Measurements from ENCODE around the gene ERF. TPM values are rescaled to one million over a fixed set of nuclear protein-coding genes. Genes with fewer than 3 reads are reported as not detected.
A peak's percentile ranks its signal among the peaks of the same experiment; 100 is the strongest.

The ERF gene
- polyA plus RNA-seq, 2 of the 4 experiments (the other 2 are of a cell fraction): 103 to 120 TPM

DNA sequence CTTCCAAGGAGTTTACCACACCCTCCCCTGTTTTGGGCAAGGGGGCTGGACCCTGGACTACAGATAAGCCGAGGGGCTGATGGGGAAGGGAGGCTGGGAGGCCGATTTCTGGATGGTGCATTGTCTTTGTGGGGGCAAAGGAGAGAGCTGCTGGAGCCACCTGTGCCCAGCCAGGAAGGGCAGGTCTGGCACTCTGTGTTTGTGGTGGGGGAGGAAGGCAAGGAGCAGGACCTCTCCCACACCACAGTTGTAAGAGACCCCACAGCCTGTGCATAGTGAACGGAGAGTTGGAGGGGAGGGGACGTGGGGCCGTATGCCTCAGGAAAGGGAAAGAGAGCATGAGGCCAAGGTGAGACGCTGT, 31.0 kb upstream of the ERF start:
- POLR2A ChIA-PET: no interaction called here
- Histone ChIP-seq H3K4me2 (peak overlapping the region; percentile 100), H3K4me3 (no peak overlapping the region), H3K4me1 (peaks cover 47% of the 10 kb centered on the region), H3K27ac (peak overlapping the region in 1 of 2 experiments; percentile 94; a peak in 3 of 6 replicates), H3K9me3 (no peaks in the 10 kb centered on the region)
- TF ChIP-seq NFE2L2 (conservative IDR thresholded peaks at IDR 0.05; ENCODE audit: low read length): 0 out of 2 replicates have a peak, but pooled peaks have one; percentile 2
- no peak for TF ChIP-seq CHD4 (IDR thresholded peaks at IDR 0.05; ENCODE audit: borderline replicate concordance)
- TF ChIP-seq HEYL (CRISPR knock-in tag; IDR thresholded peaks at IDR 0.05): no peak
- no peak for TF ChIP-seq FOSL2 (IDR thresholded peaks at IDR 0.05)
- TF ChIP-seq FOSL2 (CRISPR knock-in tag; IDR thresholded peaks at IDR 0.05): no peak
- TF ChIP-seq, protein P1, sequence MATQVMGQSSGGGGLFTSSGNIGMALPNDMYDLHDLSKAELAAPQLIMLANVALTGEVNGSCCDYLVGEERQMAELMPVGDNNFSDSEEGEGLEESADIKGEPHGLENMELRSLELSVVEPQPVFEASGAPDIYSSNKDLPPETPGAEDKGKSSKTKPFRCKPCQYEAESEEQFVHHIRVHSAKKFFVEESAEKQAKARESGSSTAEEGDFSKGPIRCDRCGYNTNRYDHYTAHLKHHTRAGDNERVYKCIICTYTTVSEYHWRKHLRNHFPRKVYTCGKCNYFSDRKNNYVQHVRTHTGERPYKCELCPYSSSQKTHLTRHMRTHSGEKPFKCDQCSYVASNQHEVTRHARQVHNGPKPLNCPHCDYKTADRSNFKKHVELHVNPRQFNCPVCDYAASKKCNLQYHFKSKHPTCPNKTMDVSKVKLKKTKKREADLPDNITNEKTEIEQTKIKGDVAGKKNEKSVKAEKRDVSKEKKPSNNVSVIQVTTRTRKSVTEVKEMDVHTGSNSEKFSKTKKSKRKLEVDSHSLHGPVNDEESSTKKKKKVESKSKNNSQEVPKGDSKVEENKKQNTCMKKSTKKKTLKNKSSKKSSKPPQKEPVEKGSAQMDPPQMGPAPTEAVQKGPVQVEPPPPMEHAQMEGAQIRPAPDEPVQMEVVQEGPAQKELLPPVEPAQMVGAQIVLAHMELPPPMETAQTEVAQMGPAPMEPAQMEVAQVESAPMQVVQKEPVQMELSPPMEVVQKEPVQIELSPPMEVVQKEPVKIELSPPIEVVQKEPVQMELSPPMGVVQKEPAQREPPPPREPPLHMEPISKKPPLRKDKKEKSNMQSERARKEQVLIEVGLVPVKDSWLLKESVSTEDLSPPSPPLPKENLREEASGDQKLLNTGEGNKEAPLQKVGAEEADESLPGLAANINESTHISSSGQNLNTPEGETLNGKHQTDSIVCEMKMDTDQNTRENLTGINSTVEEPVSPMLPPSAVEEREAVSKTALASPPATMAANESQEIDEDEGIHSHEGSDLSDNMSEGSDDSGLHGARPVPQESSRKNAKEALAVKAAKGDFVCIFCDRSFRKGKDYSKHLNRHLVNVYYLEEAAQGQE (IDR thresholded peaks at IDR 0.05): no peak
- TF ChIP-seq HOXA7 (CRISPR knock-in tag; IDR thresholded peaks at IDR 0.05): no peak
- FAIRE-seq (no peak), ATAC-seq (no peak), DNase-seq (ENCODE audit: low read depth in 1 of 2, low spot score in 1 of 2) (no peak)
- WGBS (ENCODE audit: missing lambda C conversion rate): 91% methylated on average over 6 of the region's 6 CpGs
- CTCF ChIA-PET: interaction anchor here (13.5 to 23.7 kb wide), 3 partner anchors 8 to 44 kb away, joined by 212 to 616 read pairs (median 224); partner anchors contain the start of genes GSK3A, PAFAH1B3 and PRR19

DNA sequence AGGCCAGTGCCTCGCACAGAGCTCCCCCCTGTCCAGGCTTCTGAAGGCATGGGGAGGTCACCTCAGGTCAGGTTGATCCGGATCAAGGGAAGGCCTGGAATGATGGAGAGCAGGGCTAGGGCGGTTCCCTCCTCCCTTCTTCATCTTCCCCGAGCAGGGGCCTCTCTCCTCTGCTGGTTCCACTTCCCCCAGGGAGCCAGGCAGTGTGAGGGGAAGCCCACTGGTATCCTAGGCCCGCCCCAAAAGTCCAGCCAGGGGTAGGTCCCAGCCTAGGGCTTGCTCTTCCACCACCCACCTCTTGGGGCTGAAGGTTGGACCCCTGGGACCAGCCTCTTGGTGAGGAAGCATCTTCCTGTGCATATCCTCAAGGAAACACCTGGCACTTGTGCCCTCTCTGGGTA, 30.6 kb upstream of the ERF start:
- 93% methylated on average over 5 of the region's 5 CpGs for WGBS (ENCODE audit: missing lambda C conversion rate)
- Histone ChIP-seq H3K4me3 (peak overlapping the region; percentile 76; the same call in 2 of the 3 replicates), H3K4me2 (peak overlapping the region; percentile 100), H3K27ac (peak overlapping the region; percentile 94 to 98; a peak in 4 of 6 replicates), H3K9me3 (no peaks in the 10 kb centered on the region), H3K4me1 (peaks cover 48% of the 10 kb centered on the region)
- no peak for FAIRE-seq
- no peak for ATAC-seq
- CTCF ChIA-PET: interaction anchor here (0.8 to 23.7 kb wide), 4 partner anchors 15 to 177 kb away, joined by 3 to 616 read pairs (median 108); partner anchors contain the start of genes GSK3A, PAFAH1B3 and PRR19
- TF ChIP-seq RAD21 (conservative IDR thresholded peaks at IDR 0.05 in 1 of 2, IDR thresholded peaks at IDR 0.05 in 1 of 2) (no peak), RFX5 (IDR thresholded peaks at IDR 0.05) (no peak)
- TF ChIP-seq, protein P2, sequence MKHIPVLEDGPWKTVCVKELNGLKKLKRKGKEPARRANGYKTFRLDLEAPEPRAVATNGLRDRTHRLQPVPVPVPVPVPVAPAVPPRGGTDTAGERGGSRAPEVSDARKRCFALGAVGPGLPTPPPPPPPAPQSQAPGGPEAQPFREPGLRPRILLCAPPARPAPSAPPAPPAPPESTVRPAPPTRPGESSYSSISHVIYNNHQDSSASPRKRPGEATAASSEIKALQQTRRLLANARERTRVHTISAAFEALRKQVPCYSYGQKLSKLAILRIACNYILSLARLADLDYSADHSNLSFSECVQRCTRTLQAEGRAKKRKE (CRISPR knock-in tag; IDR thresholded peaks at IDR 0.05; ENCODE audit: low read depth): no peak
- POLR2A ChIA-PET: no interaction called here
- DNase-seq (ENCODE audit: low read depth in 1 of 2, low spot score in 1 of 2): peak in 1 of 2 experiments; percentile 48

DNA sequence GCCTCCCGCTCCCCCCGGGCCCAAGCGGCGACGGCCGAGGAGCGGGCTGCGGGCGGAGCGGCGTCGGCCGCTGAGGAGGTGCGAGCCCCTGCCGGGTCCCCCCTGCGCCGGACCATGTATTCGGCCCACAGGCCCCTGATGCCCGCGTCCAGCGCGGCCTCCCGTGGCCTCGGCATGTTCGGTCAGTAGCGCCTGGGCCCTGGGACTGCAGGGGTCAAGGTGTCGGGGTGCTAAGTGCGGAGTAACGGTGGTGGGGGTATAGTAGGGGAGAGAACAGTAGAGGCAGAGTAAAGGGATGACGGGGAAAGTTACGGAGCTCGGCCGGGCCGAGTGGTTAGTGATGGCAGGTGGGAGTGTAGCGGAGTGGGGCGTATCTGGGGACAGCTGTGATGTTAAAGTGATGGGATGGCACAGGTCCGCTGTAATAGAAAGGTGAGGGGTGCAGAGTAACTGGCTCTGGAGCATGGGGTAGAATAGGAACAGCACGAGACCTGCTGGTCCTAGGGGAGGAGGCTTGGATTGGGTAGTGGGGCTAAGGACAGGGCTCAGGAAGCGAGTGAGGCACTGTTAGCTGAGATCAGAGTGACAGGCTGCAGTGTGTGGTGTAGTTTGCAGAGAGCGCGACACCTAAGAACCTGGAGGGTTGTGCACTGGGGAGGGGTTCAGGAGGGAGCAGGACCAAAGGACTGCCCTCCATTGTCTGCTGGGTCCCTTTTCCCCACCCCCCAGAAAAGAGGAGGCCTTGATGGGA, 29.8 kb upstream of the ERF start:
- CTCF ChIA-PET: interaction anchor here (0.8 to 23.7 kb wide), 4 partner anchors 15 to 176 kb away, joined by 3 to 616 read pairs (median 108); partner anchors contain the start of genes GSK3A, PAFAH1B3 and PRR19
- TF ChIP-seq FOSL2 (IDR thresholded peaks at IDR 0.05): no peak
- 0 out of 2 replicates have a peak, but pooled peaks have one; percentile 16 for TF ChIP-seq FOSL2 (CRISPR knock-in tag; IDR thresholded peaks at IDR 0.05)
- TF ChIP-seq EHF (CRISPR knock-in tag; IDR thresholded peaks at IDR 0.05): no peak
- TF ChIP-seq, protein P3, sequence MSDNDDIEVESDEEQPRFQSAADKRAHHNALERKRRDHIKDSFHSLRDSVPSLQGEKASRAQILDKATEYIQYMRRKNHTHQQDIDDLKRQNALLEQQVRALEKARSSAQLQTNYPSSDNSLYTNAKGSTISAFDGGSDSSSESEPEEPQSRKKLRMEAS (IDR thresholded peaks at IDR 0.05): 0 out of 2 replicates have a peak, but pooled peaks have one; percentile 6
- TF ChIP-seq, protein P4, sequence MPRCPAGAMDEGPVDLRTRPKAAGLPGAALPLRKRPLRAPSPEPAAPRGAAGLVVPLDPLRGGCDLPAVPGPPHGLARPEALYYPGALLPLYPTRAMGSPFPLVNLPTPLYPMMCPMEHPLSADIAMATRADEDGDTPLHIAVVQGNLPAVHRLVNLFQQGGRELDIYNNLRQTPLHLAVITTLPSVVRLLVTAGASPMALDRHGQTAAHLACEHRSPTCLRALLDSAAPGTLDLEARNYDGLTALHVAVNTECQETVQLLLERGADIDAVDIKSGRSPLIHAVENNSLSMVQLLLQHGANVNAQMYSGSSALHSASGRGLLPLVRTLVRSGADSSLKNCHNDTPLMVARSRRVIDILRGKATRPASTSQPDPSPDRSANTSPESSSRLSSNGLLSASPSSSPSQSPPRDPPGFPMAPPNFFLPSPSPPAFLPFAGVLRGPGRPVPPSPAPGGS (IDR thresholded peaks at IDR 0.05): 0 out of 3 replicates have a peak, but pooled peaks have one; percentile 0
- TF ChIP-seq TP53 (CRISPR knock-in tag; IDR thresholded peaks at IDR 0.05): peak; percentile 61; the same call in 1 of the 2 replicates
- WGBS (ENCODE audit: missing lambda C conversion rate): 37% methylated on average over 26 of the region's 41 CpGs
- Histone ChIP-seq H3K4me3 (peak overlapping the region; percentile 76), H3K4me2 (peak overlapping the region; percentile 100), H3K27ac (peak overlapping the region; percentile 94 to 98), H3K9me3 (no peaks in the 10 kb centered on the region), H3K4me1 (peaks cover 48% of the 10 kb centered on the region)
- POLR2A ChIA-PET: no interaction called here
- FAIRE-seq: no peak
- no peak for ATAC-seq
- DNase-seq (ENCODE audit: low read depth in 1 of 2, low spot score in 1 of 2): no peak

Measured in A549 (cell line).